ENCODE measurements around the gene CHST6. TPM values are rescaled to one million over a fixed set of nuclear protein-coding genes. Genes with fewer than 3 reads are reported as not detected.

Gene CHST6
- total RNA-seq, 1 experiment from 2014 or later = 20.8 TPM

GRCh38 chr16:75537776-75538175 lies 42.5 kb upstream of the CHST6 start:
- Histone ChIP-seq H2BK5ac (ENCODE audit: insufficient read length, low read length) (no peak overlapping the region), H3K23ac (ENCODE audit: insufficient read length, low read depth, low read length) (no peak overlapping the region), H3K4me2 (ENCODE audit: insufficient read depth, insufficient read length, low read length) (no peak overlapping the region), H3K18ac (ENCODE audit: insufficient read length, low read depth, low read length) (no peak overlapping the region), H2AFZ (ENCODE audit: low read length) (no peak overlapping the region), H3K14ac (ENCODE audit: insufficient read depth, low read length) (no peak overlapping the region), H2BK15ac (ENCODE audit: low read depth, low read length) (no peak overlapping the region), H3K79me1 (ENCODE audit: insufficient read depth, low read depth, low read length, poor library complexity, severe bottlenecking) (no peaks in the 10 kb centered on the region), H3K79me2 (ENCODE audit: insufficient read depth, low read length) (no peaks in the 10 kb centered on the region), H3K4ac (ENCODE audit: low read depth, low read length) (no peak overlapping the region), H3K27ac (ENCODE audit: insufficient read length, low read depth, low read length) (no peak overlapping the region), H4K5ac (ENCODE audit: insufficient read length, low read depth, low read length) (no peak overlapping the region), H2BK20ac (ENCODE audit: low read depth, low read length, poor library complexity, severe bottlenecking) (no peak overlapping the region), H4K8ac (replicated peaks; ENCODE audit: insufficient read length, low read depth, low read length) (no peak overlapping the region), H3K23me2 (ENCODE audit: insufficient read length, low read depth, low read length, poor library complexity, severe bottlenecking) (no peaks in the 10 kb centered on the region), H3T11ph (ENCODE audit: low read length) (no peak overlapping the region), H2BK120ac (ENCODE audit: low read depth, low read length, poor library complexity, severe bottlenecking) (no peak overlapping the region), H3K27me3 (ENCODE audit: insufficient read depth, low read length) (no peaks in the 10 kb centered on the region), H3K9me3 (ENCODE audit: control insufficient read depth, low read depth, low read length) (no peaks in the 10 kb centered on the region), H3K9ac (ENCODE audit: extremely low read depth, insufficient read length, low read length) (no peak overlapping the region), H4K20me1 (ENCODE audit: control insufficient read depth, insufficient read depth, insufficient read length) (no peaks in the 10 kb centered on the region), H2BK12ac (ENCODE audit: insufficient read length, low read depth, low read length) (no peak overlapping the region), H2AK5ac (ENCODE audit: insufficient read length, low read length) (no peak overlapping the region), H3K4me1 (ENCODE audit: insufficient read depth, low read length) (no peaks in the 10 kb centered on the region), H4K91ac (ENCODE audit: insufficient read length, low read depth, low read length) (no peak overlapping the region), H3K56ac (ENCODE audit: insufficient read length, low read depth, low read length) (no peak overlapping the region)
- no peak for DNase-seq
- Mint-ChIP-seq H3K27me3 (ENCODE audit: low read depth) (no peaks in the 10 kb centered on the region; the same call in 1 of the 2 replicates), H3K4me1 (peaks cover 6 to 9% of the 10 kb centered on the region in 2 experiments; a peak in 3 of 4 replicates), H3K36me3 (ENCODE audit: insufficient read depth in 1 of 3, low read depth in 3 of 3) (peaks cover 0 to 5% (median 0%) of the 10 kb centered on the region in 3 experiments; a peak in 1 of 7 replicates), H3K9me3 (no peaks in the 10 kb centered on the region), H3K27ac (no peak overlapping the region), H3K4me3 (no peak overlapping the region)
- TF ChIP-seq CTCF (conservative IDR thresholded peaks at IDR 0.05) = no peak
- no CpG with 5 or more reads among the region's 4 CpGs for WGBS (ENCODE audit: extremely low coverage, insufficient read length, low lambda C conversion rate)

Measured in H9 (cell line).